HepG2 (cell line): ENCODE results near the gene ADARB1.

Experiments
- CTCF ChIP-seq: sonication (generic); formaldehyde crosslinking; IDR thresholded peaks from 2 replicates; pipeline ENCODE4 v1.5.0; 2020; ENCODE audit warnings: mild to moderate bottlenecking, missing genetic modification reagents, moderate library complexity
- EZH2 ChIP-seq: conservative IDR thresholded peaks from 2 replicates; pipeline ENCODE4 v1.6.1; 2012; ENCODE audit warnings: mild to moderate bottlenecking, low read depth, low read length, moderate library complexity
- FOSL2 ChIP-seq: sonication (generic); formaldehyde crosslinking; IDR thresholded peaks from 2 replicates; pipeline ENCODE4 v1.4.0; 2020; ENCODE audit warnings: missing genetic modification reagents
- IRX3 ChIP-seq: sonication (generic); formaldehyde crosslinking; IDR thresholded peaks from 2 replicates; pipeline ENCODE4 v1.8.1; 2023; ENCODE audit warnings: mild to moderate bottlenecking, low read depth, missing genetic modification reagents, borderline replicate concordance
- NRL ChIP-seq: sonication (generic); formaldehyde crosslinking; IDR thresholded peaks from 2 replicates; pipeline ENCODE4 v1.5.0; 2020; ENCODE audit warnings: missing genetic modification reagents, mild to moderate bottlenecking, moderate library complexity, borderline replicate concordance
- RXRA ChIP-seq: sonication (generic); formaldehyde crosslinking; IDR thresholded peaks from 2 replicates; pipeline ENCODE4 v1.5.1; 2020; ENCODE audit warnings: missing genetic modification reagents
- TCF12 ChIP-seq, 2 experiments: fragments of 450-650 bp in 1 of 2; sonication (generic) in 1 of 2; formaldehyde crosslinking in 1 of 2; IDR thresholded peaks; 2 replicates each; pipeline versions ENCODE4 v1.6.1 to v1.8.0; 2017 to 2022; ENCODE audit warnings: antibody characterized with exemption in 1 of 2, mild to moderate bottlenecking in 1 of 2, missing genetic modification reagents in 1 of 2, moderate library complexity in 1 of 2
- TEAD2 ChIP-seq: sonication (generic); formaldehyde crosslinking; IDR thresholded peaks from 2 replicates; pipeline ENCODE4 v1.9.0; 2021; ENCODE audit warnings: missing genetic modification reagents
- ZMYM4 ChIP-seq: sonication (generic); formaldehyde crosslinking; IDR thresholded peaks from 2 replicates; pipeline ENCODE4 v1.8.1; 2023; ENCODE audit warnings: mild to moderate bottlenecking, missing genetic modification reagents
- ZNF317 ChIP-seq: sonication (generic); formaldehyde crosslinking; IDR thresholded peaks from 2 replicates; pipeline ENCODE4 v1.5.0; 2020; ENCODE audit warnings: mild to moderate bottlenecking, missing genetic modification reagents
- ZNF354B ChIP-seq: sonication (generic); formaldehyde crosslinking; IDR thresholded peaks from 2 replicates; pipeline ENCODE4 v1.8.0; 2022; ENCODE audit warnings: mild to moderate bottlenecking, missing genetic modification reagents
- ZNF530 ChIP-seq: sonication (generic); formaldehyde crosslinking; IDR thresholded peaks from 2 replicates; pipeline ENCODE4 v1.5.0; 2020; ENCODE audit warnings: low read depth, mild to moderate bottlenecking, missing genetic modification reagents
- ZNF644 ChIP-seq: IDR thresholded peaks from 2 replicates; pipeline ENCODE4 v1.6.1; 2016; ENCODE audit warnings: low read depth
- ZSCAN22 ChIP-seq: sonication (generic); formaldehyde crosslinking; IDR thresholded peaks from 2 replicates; pipeline ENCODE4 v1.4.0; 2020; ENCODE audit warnings: mild to moderate bottlenecking, missing genetic modification reagents

GRCh38 chr21:45168522-45168921 lies 94.1 kb downstream of the ADARB1 start:
- no peak for TF ChIP-seq ZNF354B (CRISPR knock-in tag)
- no peak for TF ChIP-seq ZMYM4 (CRISPR knock-in tag)
- TF ChIP-seq FOSL2 (CRISPR knock-in tag) = no peak
- TF ChIP-seq CTCF (CRISPR knock-in tag) = no peak
- no peak for TF ChIP-seq ZNF530 (CRISPR knock-in tag)
- TF ChIP-seq RXRA (CRISPR knock-in tag) = no peak
- TF ChIP-seq ZNF317 (CRISPR knock-in tag) = no peak
- TF ChIP-seq TCF12 (IDR thresholded peaks at IDR 0.05) = no peak
- TF ChIP-seq TCF12 (CRISPR knock-in tag; IDR thresholded peaks at IDR 0.05) = no peak
- no peak for TF ChIP-seq EZH2
- no peak for TF ChIP-seq NRL (CRISPR knock-in tag)
- TF ChIP-seq ZNF644 (CRISPR knock-in tag) = no peak
- no peak for TF ChIP-seq IRX3 (CRISPR knock-in tag)
- TF ChIP-seq ZSCAN22 (CRISPR knock-in tag) = no peak
- TF ChIP-seq TEAD2 (CRISPR knock-in tag) = no peak
